ENCODE measurements around the gene UBA7.

Gene UBA7

DNA sequence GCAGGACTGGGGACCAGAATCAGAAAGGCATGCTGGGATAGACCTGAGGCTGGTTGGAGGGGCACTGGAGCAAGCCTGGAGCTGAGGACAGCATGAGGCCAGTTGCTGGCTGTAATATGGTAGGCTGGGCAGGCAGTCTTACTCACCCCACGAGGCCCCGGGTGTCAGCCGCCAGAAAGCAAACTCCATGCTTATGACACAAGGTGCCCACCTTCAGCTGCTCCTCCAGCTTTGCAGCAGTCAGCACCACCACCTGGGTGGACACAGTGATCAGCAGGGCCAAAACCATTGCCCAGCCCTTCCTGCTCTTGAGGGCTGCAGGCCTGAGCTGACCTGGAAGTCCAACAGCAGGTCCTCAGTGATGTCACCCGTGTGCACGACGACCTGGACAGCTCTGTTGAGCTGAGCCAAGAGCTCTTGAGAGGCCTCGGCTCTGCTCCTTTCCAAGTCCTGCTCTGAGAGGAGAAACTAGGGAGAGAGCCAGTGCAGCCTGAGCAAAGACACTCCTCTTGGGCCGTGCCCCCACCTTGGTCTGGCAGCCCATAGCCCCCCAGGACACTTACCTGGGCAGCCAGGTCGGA, 747 bp downstream of the UBA7 start:
- Histone ChIP-seq H3K27ac (no peak overlapping the region), H3K9ac (ENCODE audit: insufficient read length) (no peak overlapping the region), H3K9me3 (ENCODE audit: low read depth, low read length) (no peaks in the 10 kb centered on the region), H3K36me3 (ENCODE audit: insufficient read depth, low read length) (no peaks in the 10 kb centered on the region), H3K4me3 (no peak overlapping the region)
- TF ChIP-seq EZH2 (IDR thresholded peaks at IDR 0.05) (no peak), FOXP2 (optimal IDR thresholded peaks at IDR 0.05; ENCODE audit: control extremely low read depth, extremely low read length, insufficient read depth) (no peak), POLR2AphosphoS5 (IDR thresholded peaks at IDR 0.05; ENCODE audit: borderline replicate concordance, low read depth, low read length) (no peak)
- DNase-seq (ENCODE audit: low read depth, low spot score): no peak

DNA sequence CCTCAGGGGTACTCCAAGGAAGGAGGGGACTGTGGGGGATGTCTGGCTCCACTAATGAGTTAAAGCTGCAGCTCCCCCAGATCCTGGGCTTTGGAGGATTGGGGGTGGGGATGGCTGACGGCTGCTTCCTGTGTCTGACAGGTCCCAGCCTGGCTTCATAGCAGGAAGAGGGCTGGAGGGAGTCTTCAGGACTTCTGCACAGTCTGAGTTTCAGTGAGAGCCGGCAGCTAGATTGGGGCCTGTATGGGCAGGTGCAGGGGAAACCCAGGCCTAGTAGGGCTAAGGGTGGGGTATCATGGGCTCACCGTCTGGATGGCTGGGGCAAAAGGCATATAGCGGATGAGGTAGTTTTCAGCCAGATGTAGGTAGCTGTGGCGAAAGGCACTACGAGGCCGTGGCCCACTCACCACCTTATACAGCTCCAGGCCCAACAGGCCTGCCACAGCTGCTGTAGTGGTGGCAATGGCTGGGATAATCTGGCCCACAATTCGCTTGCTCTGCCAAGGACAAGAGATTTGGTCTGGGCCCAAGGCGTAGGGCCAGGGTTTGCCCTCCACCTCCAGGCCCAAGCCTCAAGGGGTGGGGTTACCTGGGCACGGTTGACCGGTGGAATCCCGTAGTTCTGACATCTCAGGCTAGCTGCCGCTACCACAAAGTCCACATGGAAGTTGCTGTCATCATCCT, 6.2 kb downstream of the UBA7 start:
- Histone ChIP-seq H3K9me3 (ENCODE audit: low read depth, low read length) (no peaks in the 10 kb centered on the region), H3K36me3 (ENCODE audit: insufficient read depth, low read length) (no peaks in the 10 kb centered on the region), H3K27ac (peak overlapping the region; percentile 97), H3K4me3 (peak overlapping the region; percentile 68; the same call in 1 of the 2 replicates), H3K9ac (ENCODE audit: insufficient read length) (no peak overlapping the region)
- DNase-seq (ENCODE audit: low read depth, low spot score): no peak
- no peak for TF ChIP-seq FOXP2 (optimal IDR thresholded peaks at IDR 0.05; ENCODE audit: control extremely low read depth, extremely low read length, insufficient read depth)
- peak; percentile 49; the same call in 1 of the 2 replicates for TF ChIP-seq POLR2AphosphoS5 (IDR thresholded peaks at IDR 0.05; ENCODE audit: borderline replicate concordance, low read depth, low read length)
- TF ChIP-seq EZH2 (IDR thresholded peaks at IDR 0.05): no peak

DNA sequence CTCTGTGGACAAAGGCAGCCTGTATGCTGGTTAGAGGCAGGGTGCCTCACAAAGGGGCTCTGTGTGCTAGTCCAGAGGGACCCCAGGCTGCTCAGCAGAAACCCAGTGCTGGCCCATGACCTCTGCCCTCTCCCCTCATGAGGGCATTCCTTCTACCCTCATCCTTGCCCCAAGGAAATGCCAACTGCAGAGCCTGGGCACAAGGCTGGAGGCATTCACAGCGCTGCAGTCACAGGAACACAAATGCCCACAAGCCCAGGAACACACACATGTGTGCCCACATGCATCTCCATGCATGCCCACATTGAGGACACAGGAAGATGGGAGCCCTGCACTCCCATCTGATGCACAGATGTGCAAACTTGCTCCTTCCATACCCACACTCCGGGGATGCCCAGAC, 6.9 kb downstream of the UBA7 start:
- Histone ChIP-seq H3K4me3 (peak overlapping the region; percentile 68), H3K9me3 (ENCODE audit: low read depth, low read length) (no peaks in the 10 kb centered on the region), H3K9ac (ENCODE audit: insufficient read length) (peak overlapping the region; percentile 51), H3K27ac (peak overlapping the region; percentile 97), H3K36me3 (ENCODE audit: insufficient read depth, low read length) (no peaks in the 10 kb centered on the region)
- TF ChIP-seq EZH2 (IDR thresholded peaks at IDR 0.05) (no peak), FOXP2 (optimal IDR thresholded peaks at IDR 0.05; ENCODE audit: control extremely low read depth, extremely low read length, insufficient read depth) (no peak), POLR2AphosphoS5 (IDR thresholded peaks at IDR 0.05; ENCODE audit: borderline replicate concordance, low read depth, low read length) (no peak)
- DNase-seq (ENCODE audit: low read depth, low spot score): no peak

DNA sequence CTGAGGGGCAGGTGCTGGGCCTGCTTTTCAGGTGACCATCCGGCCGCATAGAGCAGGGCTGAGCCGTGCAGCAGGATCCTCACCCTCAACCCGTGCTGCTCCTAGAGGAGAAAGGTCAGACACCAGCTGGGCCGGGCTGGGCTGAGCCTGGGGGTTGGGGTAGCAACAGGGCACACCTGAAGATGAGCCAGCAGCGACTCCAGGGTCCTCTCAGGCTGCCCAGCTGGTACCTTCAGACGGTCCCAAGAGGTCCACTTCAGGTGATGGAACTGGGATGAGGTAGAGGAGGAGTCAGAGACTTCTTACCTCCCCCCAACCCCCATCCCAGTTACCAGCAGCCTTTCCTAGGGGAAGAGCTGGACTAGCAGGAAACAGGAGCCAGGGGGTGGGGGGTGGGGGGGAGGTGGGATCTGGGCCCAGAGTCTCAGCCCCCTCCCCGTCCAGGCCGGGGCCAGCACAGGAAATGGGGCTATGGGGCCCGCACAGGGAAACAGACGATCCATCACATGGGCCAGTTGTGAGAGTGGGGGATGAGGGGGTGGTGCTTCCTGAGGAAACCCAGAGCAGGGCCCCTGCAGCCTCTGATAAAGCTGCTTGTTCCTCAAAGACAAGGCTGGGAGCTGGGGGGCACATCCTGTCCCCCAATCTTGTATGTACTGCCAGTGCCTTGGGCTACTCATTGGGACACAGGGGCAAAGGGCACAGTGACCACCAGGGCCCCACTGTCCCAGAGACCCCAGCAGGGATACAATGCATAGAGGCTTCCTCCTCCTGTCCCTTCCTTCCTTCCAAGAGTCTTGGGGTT, 7.7 kb downstream of the UBA7 start:
- Histone ChIP-seq H3K9ac (ENCODE audit: insufficient read length) (peak overlapping the region; percentile 69), H3K27ac (peak overlapping the region; percentile 97)

DNA sequence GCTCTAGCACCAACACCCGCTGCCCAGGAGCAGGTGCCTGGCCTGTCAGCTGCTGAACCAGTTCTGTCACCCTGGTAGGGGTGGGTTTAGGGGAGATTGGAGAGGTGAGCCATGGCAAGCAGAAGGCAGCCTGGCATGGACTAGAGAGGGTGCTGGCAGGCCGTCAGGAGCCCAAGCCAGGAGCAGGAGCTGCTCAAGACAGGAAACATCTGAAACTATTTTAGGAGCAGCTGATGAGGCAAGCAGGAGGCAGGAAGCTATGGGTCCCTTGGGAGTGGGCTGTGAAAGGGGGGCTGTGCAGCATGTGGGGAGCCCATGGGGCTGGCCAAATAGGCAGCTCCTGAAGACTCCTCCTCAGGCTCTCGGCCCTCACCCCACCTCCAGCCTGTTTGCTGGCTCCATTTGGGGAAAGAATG, 8.4 kb downstream of the UBA7 start:
- Histone ChIP-seq H3K4me3 (peak overlapping the region; percentile 68), H3K36me3 (ENCODE audit: insufficient read depth, low read length) (no peaks in the 10 kb centered on the region), H3K27ac (peak overlapping the region; percentile 97), H3K9me3 (ENCODE audit: low read depth, low read length) (no peaks in the 10 kb centered on the region), H3K9ac (ENCODE audit: insufficient read length) (peak overlapping the region; percentile 69)
- DNase-seq (ENCODE audit: low read depth, low spot score): peak; percentile 86
- peak; percentile 70 for TF ChIP-seq POLR2AphosphoS5 (IDR thresholded peaks at IDR 0.05; ENCODE audit: borderline replicate concordance, low read depth, low read length)
- peak; percentile 39 for TF ChIP-seq FOXP2 (optimal IDR thresholded peaks at IDR 0.05; ENCODE audit: control extremely low read depth, extremely low read length, insufficient read depth)
- TF ChIP-seq EZH2 (IDR thresholded peaks at IDR 0.05): no peak

More for the DNA sequence above, 7.7 kb downstream of the UBA7 start:
- no peak for DNase-seq (ENCODE audit: low read depth, low spot score)
- peak overlapping the region; percentile 68 for H3K4me3 ChIP-seq
- TF ChIP-seq FOXP2 (optimal IDR thresholded peaks at IDR 0.05; ENCODE audit: control extremely low read depth, extremely low read length, insufficient read depth) (no peak), POLR2AphosphoS5 (IDR thresholded peaks at IDR 0.05; ENCODE audit: borderline replicate concordance, low read depth, low read length) (peak; percentile 79)
- no peaks in the 10 kb centered on the region for H3K9me3 ChIP-seq (ENCODE audit: low read depth, low read length)
- H3K36me3 ChIP-seq (ENCODE audit: insufficient read depth, low read length): no peaks in the 10 kb centered on the region

DNA sequence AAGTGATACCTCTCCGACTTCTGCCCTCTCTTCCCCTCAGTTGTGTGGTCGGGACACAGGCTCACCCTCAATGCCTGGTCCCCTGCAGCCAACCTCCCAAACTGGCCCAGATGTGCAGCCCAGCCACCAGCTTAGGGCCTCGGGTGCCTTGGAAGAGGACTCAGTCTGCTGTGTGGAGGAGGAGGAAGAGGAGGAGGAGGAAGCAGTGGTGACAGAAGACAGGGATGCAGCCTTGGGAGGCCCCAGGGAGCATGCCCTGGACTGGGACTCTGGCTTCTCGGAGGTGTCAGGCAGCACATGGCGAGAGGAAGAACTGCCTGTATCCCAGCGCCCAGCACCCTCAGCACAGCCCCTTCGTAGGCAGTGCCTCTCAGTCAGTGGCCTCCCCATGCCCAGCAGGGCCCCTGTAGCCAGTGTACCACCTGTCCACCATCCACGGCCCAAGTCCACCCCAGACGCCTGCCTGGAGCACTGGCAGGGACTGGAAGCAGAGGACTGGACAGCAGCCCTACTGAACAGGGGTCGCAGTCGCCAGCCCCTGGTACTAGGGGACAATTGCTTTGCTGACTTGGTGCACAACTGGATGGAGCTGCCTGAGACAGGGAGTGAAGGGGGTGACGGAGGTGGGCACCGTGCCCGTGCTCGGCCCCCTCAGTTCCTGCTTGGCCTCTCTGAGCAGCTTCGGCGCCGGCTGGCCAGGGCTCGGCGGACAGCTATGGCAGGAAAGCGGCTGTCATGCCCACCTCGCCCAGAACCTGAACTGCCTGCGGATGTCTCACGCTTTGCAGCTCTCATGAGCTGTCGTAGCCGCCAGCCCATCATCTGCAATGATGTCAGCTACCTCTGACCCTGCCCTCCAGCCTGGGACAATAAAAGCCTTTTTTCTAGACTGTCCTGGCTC, 9.4 kb downstream of the UBA7 start:
- Histone ChIP-seq H3K27ac (peak overlapping the region; percentile 81), H3K36me3 (ENCODE audit: insufficient read depth, low read length) (no peaks in the 10 kb centered on the region), H3K4me3 (peak overlapping the region; percentile 85), H3K9ac (ENCODE audit: insufficient read length) (no peak overlapping the region), H3K9me3 (ENCODE audit: low read depth, low read length) (no peaks in the 10 kb centered on the region)
- TF ChIP-seq FOXP2 (optimal IDR thresholded peaks at IDR 0.05; ENCODE audit: control extremely low read depth, extremely low read length, insufficient read depth): no peak
- no peak for TF ChIP-seq POLR2AphosphoS5 (IDR thresholded peaks at IDR 0.05; ENCODE audit: borderline replicate concordance, low read depth, low read length)
- TF ChIP-seq EZH2 (IDR thresholded peaks at IDR 0.05): no peak
- no peak for DNase-seq (ENCODE audit: low read depth, low spot score)

DNA sequence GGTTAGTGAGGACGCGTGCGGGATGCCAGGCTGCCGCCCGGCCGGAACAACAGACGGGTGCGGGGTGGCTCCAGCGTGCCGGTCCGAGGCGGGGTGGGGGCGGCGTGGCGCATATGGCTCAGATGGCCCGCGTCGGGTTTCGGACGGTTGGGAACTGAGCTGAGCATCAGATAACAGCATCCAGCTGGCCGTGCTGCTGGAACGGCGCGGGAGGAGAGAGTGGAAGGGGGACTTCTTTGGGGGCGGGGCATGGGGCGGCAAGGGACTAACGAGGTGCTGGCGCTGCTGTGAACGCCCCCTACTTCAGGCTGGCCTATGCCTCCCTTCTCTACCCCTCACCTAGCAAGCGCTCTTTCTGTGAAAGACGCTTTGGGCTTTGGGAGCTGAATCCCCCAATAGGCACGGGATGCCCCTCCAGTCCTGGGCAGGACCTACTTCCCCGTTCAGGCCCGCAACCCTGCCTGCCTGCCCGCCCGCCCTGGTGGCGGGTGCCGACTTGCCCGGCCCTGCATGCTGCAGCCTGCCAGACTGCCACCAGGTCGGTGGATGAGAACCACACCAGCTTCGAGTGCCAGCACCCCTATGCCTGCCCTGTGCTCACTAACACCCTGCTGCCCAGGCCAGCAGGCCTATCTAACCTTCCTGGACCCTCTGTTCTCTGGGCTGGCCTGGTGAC, 10.2 kb downstream of the UBA7 start:
- Histone ChIP-seq H3K4me3 (peak overlapping the region; percentile 85), H3K9ac (ENCODE audit: insufficient read length) (no peak overlapping the region), H3K27ac (no peak overlapping the region), H3K9me3 (ENCODE audit: low read depth, low read length) (no peaks in the 10 kb centered on the region), H3K36me3 (ENCODE audit: insufficient read depth, low read length) (no peaks in the 10 kb centered on the region)
- TF ChIP-seq FOXP2 (optimal IDR thresholded peaks at IDR 0.05; ENCODE audit: control extremely low read depth, extremely low read length, insufficient read depth): no peak
- no peak for TF ChIP-seq POLR2AphosphoS5 (IDR thresholded peaks at IDR 0.05; ENCODE audit: borderline replicate concordance, low read depth, low read length)
- TF ChIP-seq EZH2 (IDR thresholded peaks at IDR 0.05): no peak
- DNase-seq (ENCODE audit: low read depth, low spot score): no peak

Data from SK-N-MC (cell line).